ENCODE measurements around the gene UBE2QL1.

- TF ChIP-seq POLR2A (IDR thresholded peaks at IDR 0.05; ENCODE audit: low read length) (no peak), GATA1 (IDR thresholded peaks at IDR 0.05; ENCODE audit: low read depth, low read length) (no peak)
These were observed 543 bp upstream of the UBE2QL1 start for GRCh38 chr5:6448141-6448491.
